PC-3 (cell line): ENCODE data around the gene MAT1A. TPM values are rescaled to one million over a fixed set of nuclear protein-coding genes. Genes with fewer than 3 reads are reported as not detected.
"Not testable (repeated sequence)": the region's sequence is repeated elsewhere in the genome, so short reads cannot be mapped to it uniquely, and the experiment has no call there.

ENCODE experiments used
- ATAC-seq: fragments of 200-7000 bp; cut with Tn5 transposase; 2 replicates; pipeline ENCODE4 v1.9.1; 2020; ENCODE audit warnings: mild to moderate bottlenecking, moderate library complexity
- BruUV-seq: library from RNA; stranded (reverse); fragments of 400-500 nt; replicated peaks from 2 replicates; lab custom pipeline; 2021; lab: Mats Ljungman, UMichigan
- CTCF ChIA-PET: fragments of 300-600 bp; sonication (Branson Sonifier 250); formaldehyde crosslinking; loops from one replicate; lab custom pipeline; 2022; ENCODE audit warnings: antibody characterized with exemption; lab: Charles Lee
- POLR2A ChIA-PET: fragments of 300-600 bp; sonication (Branson Sonifier 250); formaldehyde crosslinking; loops from one replicate; lab custom pipeline; 2022; ENCODE audit warnings: antibody characterized with exemption; ENCODE audit not compliant: unreplicated experiment; lab: Charles Lee
- DNase-seq: peaks from one replicate; pipeline ENCODE4 v3.0.0-alpha.2; 2015
- H2AFZ ChIP-seq: fragments of 300-600 bp; sonication (generic); 2 replicates; pipeline ENCODE4 v1.6.0; 2016; ENCODE audit warnings: antibody characterized with exemption, low read length
- H3F3A ChIP-seq: fragments of 300-600 bp; sonication (generic); one replicate; pipeline ENCODE4 v1.6.0; 2017; ENCODE audit warnings: antibody characterized with exemption, low read length, control low read depth, mild to moderate bottlenecking; ENCODE audit not compliant: unreplicated experiment
- H3K27ac ChIP-seq: fragments of 300-600 bp; sonication (generic); 2 replicates; pipeline ENCODE4 v1.5.1; 2016; ENCODE audit warnings: mild to moderate bottlenecking, low read length
- H3K27me3 ChIP-seq: fragments of 300-600 bp; sonication (generic); 2 replicates; pipeline ENCODE4 v1.6.1; 2016; ENCODE audit warnings: low read length, mixed read lengths
- H3K36me3 ChIP-seq: fragments of 300-600 bp; sonication (generic); 2 replicates; pipeline ENCODE4 v1.6.1; 2016; ENCODE audit warnings: low read depth, mixed run types, low read length, mixed read lengths
- H3K4me1 ChIP-seq: fragments of 300-600 bp; sonication (generic); 2 replicates; pipeline ENCODE4 v1.5.1; 2016; ENCODE audit warnings: low read length; ENCODE audit not compliant: insufficient read depth
- H3K4me2 ChIP-seq: fragments of 300-600 bp; sonication (generic); 2 replicates; pipeline ENCODE4 v1.6.0; 2016; ENCODE audit warnings: low read length
- H3K4me3 ChIP-seq: fragments of 300-600 bp; sonication (generic); 2 replicates; pipeline ENCODE4 v1.5.1; 2016; ENCODE audit warnings: mild to moderate bottlenecking, low read length, mixed read lengths
- H3K79me2 ChIP-seq: fragments of 300-600 bp; sonication (generic); 2 replicates; pipeline ENCODE4 v1.6.1; 2017; ENCODE audit warnings: low read length, mixed read lengths
- H3K9ac ChIP-seq: fragments of 300-600 bp; sonication (generic); 2 replicates; pipeline ENCODE4 v1.6.0; 2016; ENCODE audit warnings: mild to moderate bottlenecking, low read length
- H3K9me2 ChIP-seq: fragments of 300-600 bp; sonication (generic); replicated peaks from 2 replicates; pipeline ENCODE4 v1.6.1; 2016; ENCODE audit warnings: mixed run types, low read length, mixed read lengths
- H3K9me3 ChIP-seq: fragments of 300-600 bp; sonication (generic); 2 replicates; pipeline ENCODE4 v1.6.1; 2016; ENCODE audit warnings: low read length, mixed read lengths
- H4K20me1 ChIP-seq: fragments of 300-600 bp; sonication (generic); 2 replicates; pipeline ENCODE4 v1.6.1; 2016; ENCODE audit warnings: low read length, mixed read lengths
- intact Hi-C: fragments of 100-400 bp; cut with micrococcal nuclease; formaldehyde crosslinking; loops from 2 replicates; pipeline ENCODE4 v1.9.0; 2023
- total RNA-seq: library from RNA; depleted of rRNA; stranded (reverse); fragments of >200 nt; gene quantifications from 2 replicates; pipeline ENCODE4 v1.2.3, GENCODE V29; 2014; rRNA removed

Gene MAT1A
- total RNA-seq, 1 experiment from 2014 or later, result not detected

GRCh38 chr10:80226723-80227122 is 62.7 kb downstream of the MAT1A start:
- H3F3A ChIP-seq, H3K9me3 ChIP-seq, H4K20me1 ChIP-seq, H3K9me2 ChIP-seq, H3K4me1 ChIP-seq, H3K27me3 ChIP-seq, H3K27ac ChIP-seq, H3K36me3 ChIP-seq, H3K79me2 ChIP-seq, H3K4me3 ChIP-seq, H2AFZ ChIP-seq, CTCF ChIA-PET, ATAC-seq, DNase-seq, BruUV-seq, POLR2A ChIA-PET, H3K4me2 ChIP-seq, intact Hi-C loops, H3K9ac ChIP-seq: not testable (repeated sequence)

- H3K79me2 ChIP-seq, H3K36me3 ChIP-seq, H3K4me3 ChIP-seq, BruUV-seq, H3K4me2 ChIP-seq, H4K20me1 ChIP-seq, H3K27me3 ChIP-seq, H3K9me3 ChIP-seq, H3K9me2 ChIP-seq, H3K4me1 ChIP-seq, H3F3A ChIP-seq, intact Hi-C loops, H3K27ac ChIP-seq, H3K9ac ChIP-seq, DNase-seq, H2AFZ ChIP-seq: not testable (repeated sequence)
- ChIA-PET POLR2A (interaction anchor here (0.6 to 1.0 kb wide), 4 partner anchors 15 to 68 kb away, joined by 3 to 12 read pairs (median 4); no protein-coding TSS in a partner anchor), CTCF (interaction anchor here (0.6 to 3.7 kb wide), 11 partner anchors 10 to 848 kb away, joined by 3 to 120 read pairs (median 5); no protein-coding TSS in a partner anchor)
- peak; percentile 3; the same call in 1 of the 2 replicates for ATAC-seq
Observed at GRCh38 chr10:80223031-80223419, 66.4 kb downstream of the MAT1A start.

Other genes with a start within 250 kb of the MAT1A start
- gene TMEM254, start 211.0 kb downstream of the MAT1A start, total RNA-seq, result 53.7 and 68.3 TPM in 2 replicates
- gene PLAC9, start 156.9 kb downstream of the MAT1A start, total RNA-seq, result 0.81 and 2.0 TPM in 2 replicates
- gene ANXA11, start 84.1 kb downstream of the MAT1A start, total RNA-seq, result 434 and 520 TPM in 2 replicates
- gene DYDC1, start 67.1 kb upstream of the MAT1A start, total RNA-seq, result not detected in 2 replicates
- not detected in 2 replicates for gene DYDC2, start 67.1 kb upstream of the MAT1A start, total RNA-seq
- gene PRXL2A, start 118.9 kb upstream of the MAT1A start, total RNA-seq, result not detected in 2 replicates
- gene TSPAN14, start 164.7 kb upstream of the MAT1A start, total RNA-seq, result not detected in 2 replicates
- gene SH2D4B, start 248.2 kb upstream of the MAT1A start, total RNA-seq, result not detected in 2 replicates